OCI-LY7 (cell line): ENCODE data around the gene ARHGEF16. TPM values are rescaled to one million over a fixed set of nuclear protein-coding genes. Genes with fewer than 3 reads are reported as not detected.

Experiments used
- BruUV-seq: library from RNA; stranded (reverse); fragments of 400-500 nt; replicated peaks from 2 replicates; lab custom pipeline; 2021; lab: Mats Ljungman, UMichigan
- CTCF ChIA-PET: fragments of 300-600 bp; sonication (Branson Sonifier 250); formaldehyde crosslinking; loops from one replicate; lab custom pipeline; 2022; ENCODE audit warnings: antibody characterized with exemption; ENCODE audit not compliant: unreplicated experiment; lab: Charles Lee
- POLR2A ChIA-PET: fragments of 300-600 bp; sonication (Branson Sonifier 250); formaldehyde crosslinking; loops from one replicate; lab custom pipeline; 2022; ENCODE audit warnings: antibody characterized with exemption; lab: Charles Lee
- DNase-seq: peaks from one replicate; pipeline ENCODE4 v3.0.0-alpha.2; 2015; ENCODE audit warnings: low spot score
- H2AFZ ChIP-seq: fragments of 200-600 bp; sonication (generic), shearing (Covaris generic); 2 replicates; pipeline ENCODE4 v1.6.1; 2014; ENCODE audit warnings: mild to moderate bottlenecking, antibody characterized with exemption, low read length, moderate library complexity
- H3K27ac ChIP-seq: fragments of 200-600 bp; sonication (generic); 2 replicates; pipeline ENCODE4 v1.5.1; 2014; ENCODE audit warnings: mixed run types, low read depth, mild to moderate bottlenecking, moderate library complexity, low read length, inconsistent platforms; ENCODE audit not compliant: poor library complexity, severe bottlenecking
- H3K36me3 ChIP-seq: fragments of 200-600 bp; sonication (generic); 2 replicates; pipeline ENCODE4 v1.6.1; 2014; ENCODE audit warnings: mild to moderate bottlenecking, antibody characterized with exemption, low read length, moderate library complexity, mixed read lengths; ENCODE audit not compliant: insufficient read depth
- H3K4me1 ChIP-seq: fragments of 200-600 bp; sonication (generic); 2 replicates; pipeline ENCODE4 v1.5.1; 2014; ENCODE audit warnings: mild to moderate bottlenecking, low read length; ENCODE audit not compliant: insufficient read depth, poor library complexity, severe bottlenecking
- H3K4me2 ChIP-seq: fragments of 200-600 bp; sonication (generic); 2 replicates; pipeline ENCODE4 v1.6.1; 2014; ENCODE audit warnings: mild to moderate bottlenecking, low read length
- H3K4me3 ChIP-seq: fragments of 200-600 bp; sonication (generic); 2 replicates; pipeline ENCODE4 v1.5.1; 2014; ENCODE audit warnings: mild to moderate bottlenecking, low read depth, low read length; ENCODE audit not compliant: poor library complexity, severe bottlenecking
- H3K79me2 ChIP-seq: fragments of 200-600 bp; sonication (generic); 2 replicates; pipeline ENCODE4 v1.6.1; 2016; ENCODE audit warnings: low read depth, mild to moderate bottlenecking, low read length, moderate library complexity, mixed read lengths; ENCODE audit not compliant: insufficient read depth
- H3K9me2 ChIP-seq: fragments of 200-600 bp; sonication (generic); 2 replicates; pipeline ENCODE4 v1.6.1; 2016; ENCODE audit warnings: mild to moderate bottlenecking, low read length, mixed read lengths; ENCODE audit not compliant: insufficient read depth
- H3K9me3 ChIP-seq: fragments of 200-600 bp; sonication (generic); 2 replicates; pipeline ENCODE4 v1.6.1; 2014; ENCODE audit warnings: mild to moderate bottlenecking, mixed run types, low read length, mixed read lengths
- H4K20me1 ChIP-seq: fragments of 200-600 bp; sonication (generic); 2 replicates; pipeline ENCODE4 v1.6.1; 2014; ENCODE audit warnings: mild to moderate bottlenecking, antibody characterized with exemption, low read length, moderate library complexity, mixed read lengths; ENCODE audit not compliant: insufficient read depth
- CTCF ChIP-seq: fragments of 200-600 bp; sonication (generic); conservative IDR thresholded peaks from 2 replicates; pipeline ENCODE4 v1.5.1; 2014; ENCODE audit warnings: mild to moderate bottlenecking, antibody characterized with exemption, low read length, moderate library complexity, mixed read lengths
- EZH2phosphoT487 ChIP-seq: fragments of 200-600 bp; sonication (generic); IDR thresholded peaks from 2 replicates; pipeline ENCODE4 v1.6.1; 2018; ENCODE audit warnings: low read depth, borderline replicate concordance, mild to moderate bottlenecking, mixed run types, antibody characterized with exemption, low read length, moderate library complexity, mixed read lengths
- intact Hi-C: fragments of 100-400 bp; cut with micrococcal nuclease; formaldehyde crosslinking; loops from one replicate; pipeline ENCODE4 v1.10.0; 2022; ENCODE audit not compliant: unreplicated experiment
- total RNA-seq, 2 experiments: library from RNA; depleted of rRNA in 1 of 2; stranded (reverse); fragments of >200 nt in 1 of 2; shearing (Covaris generic) in 1 of 2; gene quantifications; 2 replicates each; pipeline ENCODE4 v1.2.3, GENCODE V29; 2014 to 2022

ARHGEF16 gene
- total RNA-seq, 2 experiments from 2014 or later, result not detected

- Histone ChIP-seq H3K9me2 (no peaks in the 10 kb centered on the region), H2AFZ (no peak overlapping the region), H3K27ac (no peak overlapping the region), H3K4me1 (no peaks in the 10 kb centered on the region), H3K36me3 (no peaks in the 10 kb centered on the region), H4K20me1 (no peaks in the 10 kb centered on the region), H3K79me2 (no peaks in the 10 kb centered on the region), H3K4me3 (no peak overlapping the region), H3K9me3 (no peaks in the 10 kb centered on the region), H3K4me2 (no peak overlapping the region)
- POLR2A ChIA-PET, result no interaction called here
- BruUV-seq, result no TSS peak
- no peak for DNase-seq
- CTCF ChIA-PET, result no interaction called here
- TF ChIP-seq EZH2phosphoT487 (no peak), CTCF (no peak)
- intact Hi-C loops, result no loop called here
These were observed 13.6 kb upstream of the ARHGEF16 start for GRCh38 chr1:3440711-3441409.

GRCh38 chr1:3441410-3441847, 13.0 kb upstream of the ARHGEF16 start:
- H3K36me3 ChIP-seq, result no peaks in the 10 kb centered on the region
- no peaks in the 10 kb centered on the region for H3K79me2 ChIP-seq
- no peaks in the 10 kb centered on the region for H4K20me1 ChIP-seq
- ChIA-PET CTCF (no interaction called here), POLR2A (interaction anchor here (1.1 kb wide), 1 partner anchor 11 kb away, joined by 4 read pairs; no protein-coding TSS in a partner anchor)
- H3K9me3 ChIP-seq, result no peaks in the 10 kb centered on the region
- no TSS peak for BruUV-seq
- DNase-seq, result no peak
- no peaks in the 10 kb centered on the region for H3K9me2 ChIP-seq
- no peak overlapping the region for H3K4me2 ChIP-seq
- H3K27ac ChIP-seq, result no peak overlapping the region
- H3K4me1 ChIP-seq, result no peaks in the 10 kb centered on the region
- H3K4me3 ChIP-seq, result no peak overlapping the region
- TF ChIP-seq EZH2phosphoT487, result no peak
- TF ChIP-seq CTCF, result no peak
- no peak overlapping the region for H2AFZ ChIP-seq
- intact Hi-C loops, result no loop called here

- Histone ChIP-seq H3K27ac (no peak overlapping the region), H3K4me1 (no peaks in the 10 kb centered on the region), H3K4me3 (no peak overlapping the region), H2AFZ (no peak overlapping the region), H3K9me3 (no peaks in the 10 kb centered on the region), H4K20me1 (no peaks in the 10 kb centered on the region), H3K36me3 (no peaks in the 10 kb centered on the region), H3K9me2 (no peaks in the 10 kb centered on the region), H3K79me2 (no peaks in the 10 kb centered on the region), H3K4me2 (no peak overlapping the region)
- no peak for TF ChIP-seq CTCF
- TF ChIP-seq EZH2phosphoT487, result no peak
- POLR2A ChIA-PET, result interaction anchor here (1.1 kb wide), 1 partner anchor 11 kb away, joined by 4 read pairs; no protein-coding TSS in a partner anchor
- BruUV-seq, result no TSS peak
- intact Hi-C loops, result no loop called here
- DNase-seq, result no peak
- CTCF ChIA-PET, result no interaction called here
These were observed 12.6 kb upstream of the ARHGEF16 start for GRCh38 chr1:3441880-3442279.
